AG20443 (cell line): ENCODE measurements around the gene AKT2.

Source experiments
- DNase-seq: peaks from one replicate; pipeline ENCODE4 v3.0.0; 2012; ENCODE audit warnings: low spot score, mixed read lengths

The AKT2 gene

GRCh38 chr19:40273469-40274360 is 11.4 kb downstream of the AKT2 start:
- peak; percentile 11 for DNase-seq

GRCh38 chr19:40272261-40272660 is 12.9 kb downstream of the AKT2 start:
- no peak for DNase-seq

- no peak for DNase-seq
Measured at GRCh38 chr19:40271706-40272105, 13.4 kb downstream of the AKT2 start.

GRCh38 chr19:40270362-40271089 is 14.6 kb downstream of the AKT2 start:
- DNase-seq, result no peak

GRCh38 chr19:40269216-40269940 is 15.8 kb downstream of the AKT2 start:
- no peak for DNase-seq

GRCh38 chr19:40267601-40267997 is 17.5 kb downstream of the AKT2 start:
- DNase-seq, result no peak

GRCh38 chr19:40266912-40267600 is 18.1 kb downstream of the AKT2 start:
- DNase-seq, result no peak

- no peak for DNase-seq
Measured at GRCh38 chr19:40266119-40266518, 19.0 kb downstream of the AKT2 start.

- DNase-seq, result no peak
Measured at GRCh38 chr19:40265763-40266099, 19.4 kb downstream of the AKT2 start.

GRCh38 chr19:40265055-40265762 is 19.9 kb downstream of the AKT2 start:
- DNase-seq, result no peak

GRCh38 chr19:40264314-40265054 is 20.7 kb downstream of the AKT2 start:
- no peak for DNase-seq

GRCh38 chr19:40263440-40264313 is 21.5 kb downstream of the AKT2 start:
- DNase-seq, result no peak

GRCh38 chr19:40262422-40262821 is 22.7 kb downstream of the AKT2 start:
- no peak for DNase-seq

- DNase-seq, result no peak
Measured at GRCh38 chr19:40261631-40262030, 23.5 kb downstream of the AKT2 start.

- no peak for DNase-seq
Measured at GRCh38 chr19:40257096-40257517, 28.0 kb downstream of the AKT2 start.

GRCh38 chr19:40256512-40256911 is 28.6 kb downstream of the AKT2 start:
- DNase-seq, result no peak

GRCh38 chr19:40255619-40256166 is 29.5 kb downstream of the AKT2 start:
- no peak for DNase-seq

- DNase-seq, result no peak
Measured at GRCh38 chr19:40254714-40255418, 30.3 kb downstream of the AKT2 start.

GRCh38 chr19:40253611-40254092 is 31.5 kb downstream of the AKT2 start:
- no peak for DNase-seq
